Cardiac septum (tissue), 1 donor: ENCODE measurements around the gene RCN1. TPM values are rescaled to one million over a fixed set of nuclear protein-coding genes. Genes with fewer than 3 reads are reported as not detected.
"Not testable (repeated sequence)": the region's sequence is repeated elsewhere in the genome, so short reads cannot be mapped to it uniquely, and the experiment has no call there.

ENCODE experiments used
- DNase-seq: peaks from one replicate; pipeline ENCODE4 v3.0.0-alpha.2; 2020; ENCODE audit warnings: low spot score
- intact Hi-C: fragments of 100-400 bp; cut with DNase I; formaldehyde crosslinking; loops from one replicate; pipeline ENCODE4 v1.14.0; 2022
- total RNA-seq: library from RNA; stranded (reverse); fragmentation: NEBNext Ultra II Directional; extraction: Animal tissue kit (Norgen Biotek cat#: 25700); gene quantifications from one replicate; pipeline ENCODE4 v1.2.1, GENCODE V29; 2021
- donor health status: DM: no; HTN: no; CAD: no.

RCN1 gene
- total RNA-seq, 1 donor from 2014 or later, result 26.0 TPM

DNA sequence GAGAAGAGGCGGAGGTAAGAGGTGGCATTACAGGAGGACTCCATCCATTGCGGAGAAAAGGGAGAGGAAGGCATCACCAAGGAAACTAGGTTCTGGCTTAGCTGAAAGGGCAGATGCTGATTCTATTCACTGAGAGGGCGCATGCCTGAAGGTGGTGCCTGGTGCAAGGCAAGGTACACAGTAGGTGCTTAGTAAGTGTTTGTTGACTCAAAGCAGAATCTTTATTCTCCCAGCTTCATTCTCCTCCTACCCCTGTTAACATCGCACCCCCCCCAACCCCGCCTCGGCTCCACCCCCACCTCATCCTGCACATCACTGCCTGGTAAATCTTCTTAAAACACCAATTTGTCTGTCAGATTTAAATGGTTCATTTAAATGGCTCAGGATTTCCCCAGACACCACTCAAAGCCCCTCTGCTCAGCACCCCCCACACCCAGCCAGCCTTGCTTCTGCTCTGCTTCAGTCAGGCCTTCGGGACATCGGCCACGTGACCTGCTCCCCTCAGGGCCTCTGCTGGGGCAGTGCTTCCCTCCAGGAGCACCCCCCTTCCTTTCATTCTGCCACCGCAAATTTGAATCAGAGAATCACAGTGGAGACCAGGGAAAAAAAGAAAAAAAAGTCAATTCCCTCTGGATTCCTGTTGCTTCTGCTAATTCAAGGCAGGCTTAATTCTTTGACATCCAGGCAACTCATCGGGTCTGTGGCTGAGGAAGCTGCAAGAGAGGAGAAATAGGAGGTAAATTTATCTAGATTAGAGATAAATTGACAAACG lies 17.8 kb upstream of the RCN1 start:
- DNase-seq, result no peak
- intact Hi-C loops, result no loop called here

DNA sequence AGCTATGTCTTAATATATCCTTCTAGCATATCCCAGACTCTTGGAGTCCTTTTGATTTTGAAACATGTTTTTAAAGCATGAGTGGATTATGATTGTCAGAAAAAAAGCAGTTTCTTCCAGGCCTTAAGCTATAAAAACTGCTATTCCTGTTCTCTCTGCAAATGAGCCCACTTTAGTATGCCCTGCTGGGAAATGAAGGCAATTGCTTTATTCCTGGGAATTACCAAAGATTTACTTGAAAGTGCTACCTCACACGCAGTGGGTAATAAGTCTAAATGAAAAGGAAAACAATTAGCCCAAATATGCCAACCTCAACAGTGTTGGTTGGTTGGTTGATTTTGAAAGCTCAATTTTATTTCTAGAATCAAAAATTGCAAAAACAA lies 17.2 kb upstream of the RCN1 start:
- DNase-seq, result no peak
- intact Hi-C loops, result no loop called here

DNA sequence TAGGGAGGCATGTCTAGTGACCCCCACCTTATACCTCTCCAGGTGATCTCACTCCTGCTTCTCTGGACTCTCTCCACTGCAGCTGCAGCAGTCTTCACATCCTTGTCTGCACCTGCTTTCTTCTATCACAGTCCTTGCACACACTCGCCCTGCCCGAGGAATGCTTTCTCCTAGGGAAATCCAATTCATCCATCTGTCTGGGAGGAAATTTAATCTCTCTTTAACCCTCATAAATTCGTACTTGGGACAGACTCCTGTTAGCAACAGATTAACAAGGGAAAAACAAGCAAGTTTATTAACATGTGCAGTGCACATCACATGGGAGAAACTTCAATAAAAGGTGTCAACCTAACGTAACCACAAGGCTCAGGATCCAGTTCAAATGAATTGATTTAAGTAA lies 11.3 kb upstream of the RCN1 start:
- DNase-seq, result no peak
- intact Hi-C loops, result no loop called here

DNA sequence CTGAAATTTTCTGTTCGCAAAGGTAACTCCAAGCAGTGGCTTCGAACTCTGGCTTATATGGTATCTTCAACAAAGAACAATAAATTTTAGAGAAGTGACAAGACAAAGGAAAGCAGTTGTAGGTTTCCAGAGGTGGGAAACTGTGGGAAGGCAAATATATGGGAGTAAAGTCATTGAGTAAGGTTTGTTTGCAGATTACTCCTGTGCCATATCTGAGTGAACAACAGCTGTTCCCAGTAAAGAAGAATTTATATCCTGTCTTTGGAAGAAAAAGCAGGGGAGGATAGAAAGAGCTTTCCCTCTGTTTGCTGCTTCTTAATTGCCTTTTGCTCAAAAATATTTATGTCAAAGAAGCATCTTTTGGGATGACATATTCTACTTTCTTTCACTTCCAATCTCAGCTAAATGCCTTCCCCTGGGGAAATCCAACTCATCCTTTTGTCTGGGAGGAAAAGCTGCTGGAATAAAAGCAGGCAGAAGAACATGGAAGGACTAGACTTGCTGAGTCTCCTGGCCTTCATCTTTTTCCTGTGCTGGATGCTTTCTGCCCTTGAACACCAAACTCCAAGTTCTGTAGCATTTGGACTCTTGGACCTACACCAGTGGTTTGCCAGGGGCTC lies 10.4 kb upstream of the RCN1 start:
- intact Hi-C loops, result no loop called here
- no peak for DNase-seq

DNA sequence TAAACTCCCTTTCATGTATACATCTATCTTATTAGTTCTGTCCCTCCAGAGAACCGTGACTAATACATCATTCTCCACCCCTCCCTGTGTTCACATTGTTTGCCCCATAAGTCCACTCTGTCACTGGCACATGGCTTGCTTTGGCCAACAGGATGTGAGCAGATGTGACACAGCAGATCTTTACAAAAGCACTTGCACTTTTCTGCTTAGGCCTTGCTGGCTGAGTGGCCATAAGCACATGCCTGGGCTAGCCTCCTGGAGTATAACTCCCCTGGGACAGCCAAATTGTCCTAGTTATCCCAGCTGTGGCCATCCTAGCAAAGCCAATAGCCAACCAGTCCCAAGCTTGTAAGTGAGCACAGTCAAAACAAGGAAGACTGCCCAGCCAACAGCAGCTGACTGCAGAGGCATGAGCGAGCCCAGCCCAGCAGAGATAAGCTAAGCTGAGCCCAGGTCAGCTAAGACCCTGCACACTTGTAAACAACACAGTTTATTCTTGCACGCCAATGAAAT lies 9.7 kb upstream of the RCN1 start:
- intact Hi-C loops, result no loop called here
- DNase-seq, result no peak

DNA sequence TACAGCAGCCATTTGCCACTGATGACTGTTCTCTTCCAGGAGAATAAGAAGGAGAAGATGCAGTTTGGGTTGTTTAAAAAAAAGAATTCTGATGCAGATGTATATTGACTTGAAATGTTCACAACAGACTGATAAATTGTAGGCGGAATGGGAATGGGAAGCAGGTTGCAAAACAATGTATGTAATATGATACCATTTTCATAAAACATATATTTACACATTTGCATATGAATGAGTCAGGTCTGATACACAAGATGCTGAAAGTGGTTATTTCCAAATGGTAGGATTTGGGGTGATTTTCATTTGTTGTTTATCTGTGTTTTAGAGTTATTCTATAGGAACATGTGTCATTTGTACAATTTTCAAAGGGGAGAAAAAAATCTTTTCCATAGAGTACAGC lies 9.0 kb upstream of the RCN1 start:
- DNase-seq, result no peak
- intact Hi-C loops, result no loop called here

DNA sequence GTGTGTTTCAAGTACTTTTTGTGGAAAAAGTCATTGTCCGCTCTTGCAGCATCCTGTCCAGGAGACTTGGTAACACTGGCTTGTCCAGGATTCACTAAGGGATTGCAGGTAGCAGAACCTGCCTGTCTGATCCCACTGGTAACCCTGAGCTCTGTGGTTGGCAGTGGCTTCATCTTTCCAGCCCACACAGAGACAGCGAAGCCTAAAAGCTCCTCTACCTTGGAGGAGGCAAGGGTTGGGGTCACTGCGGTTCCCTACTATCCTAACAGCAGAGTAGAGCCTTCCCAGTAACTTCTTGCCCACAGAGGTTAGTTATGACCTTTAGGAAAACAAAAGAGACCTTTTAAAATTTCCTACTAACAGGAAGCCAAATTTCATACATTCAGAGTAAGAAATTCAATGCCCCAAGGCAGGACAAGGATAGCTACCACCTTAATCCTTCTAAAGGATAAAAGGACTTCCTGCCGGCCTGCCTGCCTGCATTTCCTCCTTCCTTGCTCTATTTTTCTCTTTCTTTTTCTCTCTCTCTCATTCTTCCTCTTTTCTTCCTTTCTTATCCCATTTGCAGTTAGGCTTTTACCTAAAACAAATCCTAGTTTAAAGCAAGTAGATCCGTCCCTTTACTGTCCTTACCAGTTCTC lies 8.4 kb upstream of the RCN1 start:
- intact Hi-C loops, result no loop called here

DNA sequence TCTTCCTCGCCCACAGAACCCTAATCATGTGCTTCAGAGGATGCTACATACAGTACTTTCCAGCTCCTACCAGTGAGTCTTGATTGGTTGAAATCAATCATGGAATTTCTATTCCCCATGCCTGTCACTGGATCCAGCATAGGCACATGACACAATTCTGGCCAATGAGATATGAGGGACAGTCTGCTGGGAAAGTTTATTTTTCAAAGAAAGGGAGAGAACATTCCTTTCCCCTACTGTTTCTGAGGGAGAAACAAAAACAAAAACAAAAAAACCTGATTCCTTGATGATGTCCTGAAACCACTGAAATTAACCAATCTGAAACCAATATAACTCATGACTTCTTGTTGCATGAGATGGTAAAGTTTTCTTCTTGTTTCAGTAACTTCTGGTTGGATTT lies 3.3 kb upstream of the RCN1 start:
- no peak for DNase-seq
- intact Hi-C loops, result no loop called here

More for the DNA sequence above, 8.4 kb upstream of the RCN1 start:
- DNase-seq, result no peak

DNA sequence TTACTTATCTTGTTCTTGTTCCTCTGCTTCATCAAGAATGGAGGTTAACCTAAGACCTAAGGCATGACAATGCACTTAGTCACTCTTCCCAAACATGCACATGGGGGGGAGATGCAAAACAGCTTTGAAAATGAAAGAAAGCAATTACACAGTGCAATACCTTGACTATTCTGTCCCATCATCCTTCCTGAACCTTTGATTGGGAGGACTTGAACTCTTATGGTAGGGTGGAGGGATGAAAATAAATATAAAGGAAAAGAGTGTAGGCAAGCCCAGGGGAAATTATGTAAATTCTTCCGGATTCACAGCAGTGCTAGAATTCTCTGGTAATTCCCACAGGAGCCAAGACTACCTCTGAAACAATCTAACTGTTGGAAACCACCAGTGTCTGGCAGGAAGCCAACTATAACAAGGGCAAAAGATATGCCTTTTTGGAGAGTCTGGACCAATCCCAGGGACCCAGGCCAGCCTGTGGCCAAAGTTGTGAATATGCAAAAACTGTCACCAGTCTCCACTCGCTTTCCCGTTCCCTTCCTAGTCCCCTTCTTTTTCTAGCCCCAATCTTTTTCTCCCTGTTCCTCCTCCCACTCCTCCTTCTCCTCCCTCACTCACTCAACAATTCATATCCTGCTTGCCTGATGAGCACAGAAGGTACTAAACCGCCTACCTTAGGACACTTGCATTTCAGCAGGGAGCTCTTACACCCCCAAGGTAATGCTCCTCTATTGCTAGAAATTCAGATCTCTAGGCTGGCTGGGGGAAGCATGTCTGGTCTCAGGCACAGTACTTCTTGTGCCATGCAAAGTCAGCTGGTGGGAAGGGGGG lies 2.5 kb upstream of the RCN1 start:
- intact Hi-C loops, result no loop called here
- DNase-seq, result no peak

DNA sequence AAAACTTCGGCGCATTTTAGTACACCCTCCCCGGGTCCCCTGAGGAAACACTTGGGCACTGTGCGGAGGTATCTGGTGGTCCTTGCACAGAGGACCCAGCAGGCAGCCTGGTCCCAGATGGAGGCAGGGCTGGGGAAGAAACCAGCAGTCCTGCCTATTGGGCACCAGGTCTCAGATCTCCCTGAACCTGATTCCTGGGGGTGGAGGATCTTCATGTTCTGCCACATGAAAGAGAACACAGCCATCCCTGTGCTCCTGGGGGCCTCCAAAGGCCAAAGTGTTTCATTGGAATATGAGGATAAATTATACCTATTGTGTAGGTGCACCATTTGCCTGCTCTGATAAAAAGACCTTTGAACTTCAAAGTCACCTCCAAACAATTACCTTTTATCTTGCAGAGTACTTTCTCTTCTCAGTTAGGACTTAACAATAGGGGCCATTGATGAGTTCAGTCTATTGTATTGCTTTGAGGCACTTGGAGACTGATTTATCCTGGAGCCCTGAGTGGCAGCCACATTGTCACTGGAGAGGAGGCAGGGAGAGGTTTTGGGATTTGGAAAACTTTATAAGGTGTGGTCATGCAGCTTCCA lies 1.8 kb downstream of the RCN1 start:
- DNase-seq, result no peak
- intact Hi-C loops, result loop anchor here (5.0 kb wide), 1 partner anchor 60 kb away; no protein-coding TSS in a partner anchor

DNA sequence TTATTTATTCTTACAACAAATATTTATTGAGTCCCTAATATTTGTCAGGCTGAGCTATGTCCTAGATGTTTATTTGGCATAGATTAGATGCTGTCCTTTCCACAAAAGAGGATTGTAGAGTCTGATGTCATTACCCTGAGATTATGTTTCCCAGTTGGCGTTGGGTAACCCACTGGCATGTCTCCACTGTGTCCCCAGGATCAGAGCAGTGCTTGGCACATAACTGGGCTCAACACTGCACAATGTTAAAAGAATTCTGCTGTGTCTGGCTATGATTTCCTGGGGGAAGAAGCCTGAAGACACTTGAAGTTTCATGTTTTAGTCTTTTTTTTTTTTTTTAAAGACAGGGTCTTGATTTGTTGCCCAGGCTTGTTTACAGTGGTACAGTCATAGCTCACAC lies 4.0 kb downstream of the RCN1 start:
- intact Hi-C loops, result loop anchor here (5.0 kb wide), 1 partner anchor 57 kb away; no protein-coding TSS in a partner anchor
- DNase-seq, result no peak

DNA sequence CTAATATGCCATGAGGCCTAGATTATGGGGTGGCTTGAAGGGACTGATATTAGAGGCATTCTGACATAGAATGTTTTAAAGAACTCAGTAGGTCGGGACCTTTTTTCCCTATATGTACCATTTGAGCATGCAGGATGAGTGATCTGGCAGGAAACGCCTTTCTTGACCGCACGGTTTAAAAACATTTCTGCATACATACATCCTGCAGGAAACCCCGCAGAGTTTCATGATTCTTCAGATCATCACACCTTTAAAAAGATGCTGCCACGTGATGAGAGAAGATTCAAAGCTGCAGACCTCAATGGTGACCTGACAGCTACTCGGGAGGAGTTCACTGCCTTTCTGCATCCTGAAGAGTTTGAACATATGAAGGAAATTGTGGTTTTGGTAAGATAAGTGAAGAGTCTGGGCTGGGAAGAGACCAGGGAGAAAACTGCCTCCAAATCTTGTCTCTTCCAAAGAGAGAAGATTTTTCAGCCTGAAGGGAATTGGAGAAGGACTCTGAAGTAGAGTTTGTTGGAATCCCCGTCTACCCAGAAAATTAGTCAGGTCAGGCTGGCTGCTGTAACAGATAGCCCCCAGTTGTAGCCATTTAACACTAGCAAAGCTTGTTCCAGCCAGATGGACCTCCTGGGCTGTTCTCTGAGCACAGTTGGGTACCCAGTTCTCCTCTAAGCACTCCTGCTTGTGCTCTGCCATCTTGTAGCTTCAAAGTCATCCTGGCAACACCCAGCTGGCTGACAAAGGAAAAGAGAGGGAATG lies 7.4 kb downstream of the RCN1 start:
- intact Hi-C loops, result no loop called here
- DNase-seq, result no peak

DNA sequence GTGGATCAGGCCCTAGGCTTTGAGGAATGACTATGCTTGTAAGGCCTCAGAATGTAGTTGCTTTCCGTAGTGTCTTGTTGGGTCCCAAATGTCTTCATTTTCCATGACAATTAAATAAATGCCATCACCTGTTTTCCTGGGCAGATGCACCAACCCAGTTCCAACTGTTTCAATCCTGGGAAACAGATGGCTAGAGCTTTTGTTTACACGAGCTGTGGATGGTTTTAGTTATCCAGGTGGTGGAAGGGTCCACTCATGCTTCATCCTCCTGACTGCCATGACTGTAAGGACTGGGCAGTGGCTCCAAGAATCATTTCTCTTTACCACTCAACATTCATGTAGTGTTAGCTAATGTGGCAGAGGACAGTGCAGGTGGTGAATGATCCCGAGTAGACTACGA lies 8.6 kb downstream of the RCN1 start:
- no peak for DNase-seq
- intact Hi-C loops, result no loop called here

DNA sequence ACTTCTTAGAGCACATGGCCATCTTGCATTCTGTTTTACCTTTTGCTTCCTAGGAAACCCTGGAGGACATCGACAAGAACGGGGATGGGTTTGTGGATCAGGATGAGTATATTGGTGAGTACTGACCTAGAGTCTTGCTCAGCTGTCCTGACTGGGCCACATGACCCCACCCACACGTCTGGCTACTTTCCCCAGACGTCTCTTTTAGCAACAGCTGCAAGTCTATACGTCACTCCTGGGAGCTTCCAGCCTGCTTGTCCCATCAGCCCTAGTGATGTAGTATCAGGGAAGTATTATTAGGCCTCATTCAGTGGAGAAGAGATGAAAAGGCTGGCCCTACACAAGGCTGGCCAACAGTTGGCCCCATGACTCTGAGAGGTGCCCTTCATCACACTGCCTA lies 9.6 kb downstream of the RCN1 start:
- intact Hi-C loops, result no loop called here
- DNase-seq, result no peak

DNA sequence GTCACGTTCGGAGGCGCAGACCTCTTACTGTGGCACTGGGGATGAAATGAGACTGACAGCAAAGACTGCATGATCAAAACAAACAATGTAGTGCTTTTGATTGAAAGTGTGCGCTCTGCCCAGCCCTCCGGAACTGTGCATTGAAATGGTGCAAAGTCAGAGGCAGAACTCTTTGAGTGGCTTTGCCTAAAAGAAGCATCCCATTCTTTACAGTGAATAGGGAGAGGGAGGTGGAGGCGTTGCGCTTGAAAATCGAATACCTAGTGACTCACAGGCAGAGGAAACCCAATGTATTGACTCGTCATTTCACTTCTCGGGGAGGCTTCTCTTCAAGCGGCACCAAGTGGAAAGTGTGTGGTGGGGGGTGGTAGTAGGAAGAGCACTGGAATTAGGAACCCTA lies 10.9 kb downstream of the RCN1 start:
- intact Hi-C loops, result no loop called here
- DNase-seq, result no peak

DNA sequence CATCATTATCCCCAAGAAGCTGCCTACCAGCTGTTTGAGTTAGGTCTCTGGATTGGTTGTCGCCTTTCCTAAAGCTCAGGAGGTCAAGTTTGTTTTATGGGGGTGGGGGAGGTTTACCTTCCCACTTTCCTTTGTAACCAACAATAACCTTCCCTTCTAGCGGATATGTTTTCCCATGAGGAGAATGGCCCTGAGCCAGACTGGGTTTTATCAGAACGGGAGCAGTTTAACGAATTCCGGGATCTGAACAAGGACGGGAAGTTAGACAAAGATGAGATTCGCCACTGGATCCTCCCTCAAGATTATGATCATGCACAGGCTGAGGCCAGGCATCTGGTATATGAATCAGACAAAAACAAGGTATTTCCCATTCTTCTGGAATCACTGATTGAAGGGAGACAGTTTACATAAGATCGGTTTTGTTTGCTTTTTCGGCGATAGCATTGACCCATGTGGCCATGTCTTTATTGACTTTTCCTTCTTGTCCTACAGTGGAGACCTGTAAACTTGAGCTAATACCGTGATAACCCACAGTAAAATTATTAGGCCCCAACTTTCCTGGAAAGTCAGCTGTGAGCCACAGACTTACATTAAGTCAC lies 12.3 kb downstream of the RCN1 start:
- DNase-seq, intact Hi-C loops: not testable (repeated sequence)

DNA sequence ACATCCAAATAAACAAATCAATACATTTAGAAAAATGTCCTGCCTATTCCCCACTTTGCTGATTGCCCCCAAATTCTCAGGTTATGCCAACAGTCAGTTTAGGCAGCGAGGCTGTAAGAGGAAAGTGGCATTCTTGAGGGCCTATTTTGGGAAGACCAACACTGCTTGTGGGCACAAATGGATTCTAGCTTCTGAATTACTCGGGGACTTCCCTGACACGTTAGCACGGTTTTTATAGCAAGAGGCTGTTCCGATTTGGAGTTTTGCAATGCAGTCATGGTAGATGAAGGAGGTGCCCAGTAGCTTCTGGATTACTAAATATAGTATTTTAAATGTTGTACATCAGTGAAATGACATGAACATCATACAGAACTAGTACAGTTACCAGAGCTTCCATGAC lies 13.1 kb downstream of the RCN1 start:
- DNase-seq, result no peak
- intact Hi-C loops, result no loop called here

DNA sequence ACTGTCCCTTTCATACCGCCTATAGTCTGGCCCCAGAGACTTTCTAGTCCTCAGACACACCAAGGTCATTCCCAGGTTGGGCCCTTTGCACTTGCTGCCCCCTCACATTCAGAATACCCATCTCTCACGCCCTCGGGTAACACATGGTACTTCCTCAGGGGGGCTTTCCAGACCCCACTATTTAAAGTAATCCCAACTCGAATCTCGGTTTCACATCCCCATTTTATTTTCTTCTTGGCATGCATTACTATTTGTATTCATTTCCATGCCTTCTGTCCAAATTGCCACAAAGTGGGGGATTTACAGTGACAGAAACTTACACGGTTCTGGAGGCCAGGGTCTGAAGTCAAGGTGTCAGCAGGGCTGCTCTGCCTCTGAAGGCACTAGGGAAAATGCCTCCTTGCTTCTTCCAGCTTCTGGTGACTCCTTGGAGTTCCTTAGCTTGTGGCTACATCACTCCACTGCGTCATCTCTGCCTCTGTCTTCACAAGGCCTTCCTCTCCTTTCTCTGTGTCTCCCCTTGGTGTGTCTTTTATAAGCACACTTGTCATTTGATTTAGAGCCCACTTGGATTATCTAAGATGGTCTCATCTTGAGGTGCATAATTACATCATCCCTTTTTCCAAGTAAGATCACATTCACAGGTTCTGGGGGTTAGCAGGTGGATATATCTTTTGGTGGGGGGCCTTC lies 15.1 kb downstream of the RCN1 start:
- DNase-seq, result no peak

More for the DNA sequence above, 15.1 kb downstream of the RCN1 start:
- intact Hi-C loops, result no loop called here
